Stomach (tissue), 4 donors: ENCODE results near the gene PDE4B.

Experiments used
- POLR2AphosphoS5 ChIP-seq, 3 donors: sonication (generic); formaldehyde crosslinking; IDR thresholded peaks; one replicate each; pipeline ENCODE4 v1.6.1; 2016; ENCODE audit warnings: antibody characterized with exemption in 3 of 3
- TF ChIP-seq, protein P1 (sequence below), 7 experiments: fragments of 450-650 bp in 4 of 7; fragments of 200-600 bp in 3 of 7; sonication (generic) in 3 of 7; IDR thresholded peaks; one replicate each; pipeline ENCODE4 v1.5.1; 2016 to 2019; ENCODE audit warnings: antibody characterized with exemption in 7 of 7, control low read depth in 2 of 7, mild to moderate bottlenecking in 1 of 7

GRCh38 chr1:66292944-66293343, 500.2 kb downstream of the PDE4B start:
- TF ChIP-seq, protein P1, sequence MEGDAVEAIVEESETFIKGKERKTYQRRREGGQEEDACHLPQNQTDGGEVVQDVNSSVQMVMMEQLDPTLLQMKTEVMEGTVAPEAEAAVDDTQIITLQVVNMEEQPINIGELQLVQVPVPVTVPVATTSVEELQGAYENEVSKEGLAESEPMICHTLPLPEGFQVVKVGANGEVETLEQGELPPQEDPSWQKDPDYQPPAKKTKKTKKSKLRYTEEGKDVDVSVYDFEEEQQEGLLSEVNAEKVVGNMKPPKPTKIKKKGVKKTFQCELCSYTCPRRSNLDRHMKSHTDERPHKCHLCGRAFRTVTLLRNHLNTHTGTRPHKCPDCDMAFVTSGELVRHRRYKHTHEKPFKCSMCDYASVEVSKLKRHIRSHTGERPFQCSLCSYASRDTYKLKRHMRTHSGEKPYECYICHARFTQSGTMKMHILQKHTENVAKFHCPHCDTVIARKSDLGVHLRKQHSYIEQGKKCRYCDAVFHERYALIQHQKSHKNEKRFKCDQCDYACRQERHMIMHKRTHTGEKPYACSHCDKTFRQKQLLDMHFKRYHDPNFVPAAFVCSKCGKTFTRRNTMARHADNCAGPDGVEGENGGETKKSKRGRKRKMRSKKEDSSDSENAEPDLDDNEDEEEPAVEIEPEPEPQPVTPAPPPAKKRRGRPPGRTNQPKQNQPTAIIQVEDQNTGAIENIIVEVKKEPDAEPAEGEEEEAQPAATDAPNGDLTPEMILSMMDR (IDR thresholded peaks at IDR 0.05), result no peak
- TF ChIP-seq POLR2AphosphoS5 (IDR thresholded peaks at IDR 0.05), result no peak
